IPS DF 4.7 (cell line): Measurements from ENCODE around the gene GALNT5.
"Not testable (repeated sequence)": the region's sequence is repeated elsewhere in the genome, so short reads cannot be mapped to it uniquely, and the experiment has no call there.

ENCODE experiments used
- DNase-seq: peaks from one replicate; pipeline ENCODE4 v3.0.0-alpha.2; 2013; ENCODE audit warnings: low spot score; ENCODE audit errors: extremely low read depth

Gene GALNT5

GRCh38 chr2:157246765-157247407, 10.6 kb upstream of the GALNT5 start:
- no peak for DNase-seq

- no peak for DNase-seq
Measured at GRCh38 chr2:157250836-157251235, 6.7 kb upstream of the GALNT5 start.

- no peak for DNase-seq
Measured at GRCh38 chr2:157251932-157252331, 5.6 kb upstream of the GALNT5 start.

- DNase-seq, result no peak
Measured at GRCh38 chr2:157252529-157252928, 5.0 kb upstream of the GALNT5 start.

DNA sequence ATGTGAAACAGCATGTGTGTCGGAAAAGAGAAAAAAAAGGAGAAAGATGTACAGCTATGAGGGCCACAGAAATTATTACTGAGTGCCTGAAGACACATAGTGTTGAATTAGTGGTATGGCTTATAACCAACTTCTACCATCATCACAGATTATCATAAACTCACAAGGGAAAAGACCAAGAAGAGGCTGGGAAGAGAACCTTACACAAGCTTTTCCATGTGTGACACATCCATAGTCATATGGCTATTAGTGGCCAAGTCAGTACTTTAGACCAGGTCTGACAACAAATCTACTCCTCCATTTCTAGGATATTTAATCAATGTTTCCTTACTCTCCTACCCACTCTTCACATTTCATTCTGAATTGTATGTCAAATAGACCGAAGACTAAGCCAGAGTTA, 3.5 kb upstream of the GALNT5 start:
- DNase-seq, result no peak

DNA sequence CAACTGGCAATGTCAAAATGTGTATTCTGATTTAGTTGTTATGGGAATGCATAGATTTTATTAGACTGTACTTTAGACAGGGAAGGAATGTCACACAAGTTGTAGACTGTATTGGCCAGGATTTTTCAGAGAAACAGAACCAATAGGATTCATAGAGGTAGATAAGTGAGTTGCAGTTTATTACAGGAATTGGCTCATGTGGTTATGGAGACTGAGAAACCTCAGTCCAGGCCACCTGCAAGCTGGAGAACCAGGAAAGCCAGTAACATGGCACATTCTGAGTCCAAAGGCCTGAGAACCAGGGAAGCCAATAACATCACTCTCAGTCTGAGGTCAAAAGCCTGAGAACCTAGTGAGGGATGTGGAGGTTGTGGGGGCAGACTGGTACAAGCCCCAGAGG, 1.8 kb upstream of the GALNT5 start:
- DNase-seq, result no peak

- no peak for DNase-seq
Measured at GRCh38 chr2:157256626-157257025, 879 bp upstream of the GALNT5 start.

- DNase-seq, result no peak
Measured at GRCh38 chr2:157258520-157259326, 1.2 kb downstream of the GALNT5 start.

GRCh38 chr2:157259386-157259785, 1.9 kb downstream of the GALNT5 start:
- DNase-seq, result no peak

- no peak for DNase-seq
Measured at GRCh38 chr2:157259960-157260359, 2.5 kb downstream of the GALNT5 start.

- no peak for DNase-seq
Measured at GRCh38 chr2:157260533-157261198, 3.2 kb downstream of the GALNT5 start.

DNA sequence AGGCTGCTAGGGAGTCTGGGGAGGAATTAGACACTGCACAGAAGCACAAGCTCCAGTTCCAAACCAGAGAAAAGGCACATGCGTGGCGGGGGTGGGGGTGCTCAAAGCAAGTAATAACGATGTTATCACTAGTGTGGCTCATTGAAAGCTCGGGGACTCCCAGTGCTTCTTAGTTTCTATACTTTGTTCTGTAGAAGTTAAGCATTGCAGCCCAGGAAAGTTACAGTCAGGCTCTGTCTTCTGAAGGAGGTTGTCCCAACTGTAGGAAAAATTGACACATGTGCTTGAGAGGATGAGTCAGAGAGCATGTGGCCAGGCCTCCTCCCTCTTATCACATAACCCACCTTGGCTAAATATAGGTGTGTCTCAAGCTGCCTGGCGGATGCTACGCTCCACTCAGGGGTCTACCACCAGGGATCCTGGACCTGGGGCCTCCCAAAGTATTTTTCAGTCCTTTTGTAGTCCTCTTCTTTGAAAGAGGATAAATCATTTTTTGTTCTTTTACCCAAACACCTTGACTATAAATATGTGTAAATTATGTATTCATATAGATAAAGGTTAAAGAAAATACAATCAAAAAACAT, 3.8 kb downstream of the GALNT5 start:
- no peak for DNase-seq

- DNase-seq, result no peak
Measured at GRCh38 chr2:157262248-157262647, 4.7 kb downstream of the GALNT5 start.

DNA sequence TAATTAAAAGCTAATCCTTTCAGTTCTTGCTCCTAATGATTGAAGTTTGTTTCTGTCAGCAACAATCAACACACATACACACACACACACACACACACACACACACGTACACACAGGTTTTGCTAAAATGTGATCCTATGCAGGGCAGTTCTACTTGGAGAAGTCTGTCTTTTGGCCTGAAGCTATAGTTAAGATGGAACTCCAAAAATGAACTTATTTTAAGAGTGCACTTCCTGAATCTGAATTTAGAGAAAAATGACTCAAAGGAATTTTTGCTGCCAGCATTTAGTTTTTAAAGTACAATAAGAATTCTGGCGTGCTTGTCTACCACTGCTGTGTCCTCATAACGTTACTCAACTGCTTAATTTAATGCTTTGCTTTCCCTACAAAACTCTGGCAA, 6.6 kb downstream of the GALNT5 start:
- no peak for DNase-seq

DNA sequence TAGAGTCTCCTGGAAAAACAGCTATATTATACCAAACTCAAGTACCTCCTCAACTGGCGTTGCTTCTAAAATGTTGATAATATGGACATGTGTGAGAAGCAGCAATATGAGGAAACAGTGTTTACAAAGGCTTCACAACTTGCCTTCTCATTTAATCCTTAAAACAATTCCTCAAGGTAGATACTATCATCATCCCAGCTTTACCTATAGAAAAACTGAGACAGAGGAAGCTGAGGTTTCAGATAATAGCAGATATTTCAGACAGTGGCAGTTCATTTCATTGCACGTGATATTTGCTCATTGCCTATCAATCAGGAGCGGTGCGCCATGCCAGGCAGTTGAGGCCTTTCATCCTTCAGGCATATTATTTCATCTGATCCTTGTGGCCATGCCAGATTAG, 8.3 kb downstream of the GALNT5 start:
- no peak for DNase-seq

GRCh38 chr2:157267476-157267875, 10.0 kb downstream of the GALNT5 start:
- DNase-seq, result no peak

GRCh38 chr2:157269060-157269459, 11.6 kb downstream of the GALNT5 start:
- DNase-seq, result no peak

DNA sequence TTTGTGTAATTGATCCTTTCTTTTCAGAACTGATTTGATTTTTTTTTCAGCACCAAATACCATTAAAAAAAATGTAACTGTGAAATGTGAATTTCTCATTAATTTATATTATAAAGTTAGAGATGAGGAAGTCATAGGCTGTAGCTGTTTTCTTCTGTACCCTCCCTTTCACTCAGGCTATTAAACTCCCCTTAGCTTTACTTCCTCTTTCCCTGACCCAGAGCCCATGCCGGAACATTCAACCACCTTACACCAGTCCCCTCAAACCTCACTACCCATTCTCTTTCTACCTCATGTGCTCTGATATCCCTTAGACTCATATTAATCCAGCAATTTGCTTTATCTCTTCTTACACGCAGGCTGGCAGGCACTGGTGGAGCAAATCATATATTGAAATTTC, 12.4 kb downstream of the GALNT5 start:
- DNase-seq, result no peak

- no peak for DNase-seq
Measured at GRCh38 chr2:157271590-157272203, 14.2 kb downstream of the GALNT5 start.

DNA sequence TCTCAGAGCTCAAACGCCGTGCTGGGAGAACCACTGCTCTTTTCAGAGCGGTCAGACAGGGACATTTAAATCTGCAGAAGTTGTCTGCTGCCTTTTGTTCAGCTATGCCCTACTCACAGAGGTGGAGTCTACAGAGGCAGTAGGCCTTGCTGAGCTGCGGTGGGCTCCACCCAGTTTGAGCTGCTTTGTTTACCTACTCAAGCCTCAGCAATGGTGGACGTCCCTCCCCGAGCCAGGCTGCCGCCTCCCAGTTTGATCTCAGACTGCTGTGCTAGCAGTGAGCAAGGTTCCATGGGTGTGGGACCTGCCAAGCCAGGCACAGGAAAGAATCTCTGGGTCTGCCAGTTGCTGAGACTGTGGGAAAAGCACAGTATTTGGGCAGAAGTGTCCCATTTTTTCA, 21.8 kb downstream of the GALNT5 start:
- not testable (repeated sequence) for DNase-seq

GRCh38 chr2:157281316-157281715, 23.8 kb downstream of the GALNT5 start:
- DNase-seq, result no peak

- DNase-seq, result no peak
Measured at GRCh38 chr2:157283468-157283867, 26.0 kb downstream of the GALNT5 start.
